Measurements from ENCODE around the gene SYT5. TPM values are rescaled to one million over a fixed set of nuclear protein-coding genes. Genes with fewer than 3 reads are reported as not detected.
"Not testable (repeated sequence)": the region's sequence is repeated elsewhere in the genome, so short reads cannot be mapped to it uniquely, and the experiment has no call there.

SYT5 gene
- total RNA-seq, 2 donors from 2014 or later, result 4.3 TPM; not detected in 1

DNA sequence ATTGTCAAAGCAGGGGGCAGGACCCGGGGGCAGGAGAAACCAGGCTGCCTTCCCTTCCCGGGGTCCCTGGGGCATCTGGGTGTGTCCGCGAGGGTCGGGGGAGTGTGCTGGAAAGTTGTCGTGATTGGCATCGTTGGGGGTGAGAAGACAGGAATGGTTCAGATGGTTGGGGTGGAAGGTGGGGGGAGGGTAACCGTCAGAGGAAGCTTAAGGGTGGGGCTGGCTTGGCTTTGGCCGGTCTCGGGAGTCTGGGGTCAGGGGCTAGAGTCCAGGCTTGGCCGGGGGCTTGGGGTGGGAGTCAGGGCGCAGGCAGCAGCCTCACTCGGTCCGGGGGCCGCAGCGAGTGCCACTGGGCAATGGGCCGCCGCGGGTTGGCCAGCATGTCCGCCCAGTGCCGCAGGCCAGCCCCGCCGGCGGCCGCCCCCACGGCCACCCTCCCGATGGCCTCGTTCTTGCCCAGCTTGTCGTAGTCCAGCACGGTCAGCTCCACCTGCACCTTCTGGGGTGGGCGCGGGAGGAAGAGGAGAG is 6.8 kb downstream of the SYT5 start:
- peaks cover 35% of the 10 kb centered on the region for H3K27me3 ChIP-seq (replicated peaks; ENCODE audit: insufficient read depth)
- DNase-seq (ENCODE audit: low spot score), result no peak
- no peaks in the 10 kb centered on the region for H3K4me1 ChIP-seq (replicated peaks)
- WGBS, result under 1% methylated on average over 32 of the region's 32 CpGs
- H3K9me3 ChIP-seq, result no peaks in the 10 kb centered on the region
- TF ChIP-seq POLR2A (IDR thresholded peaks at IDR 0.05) (no peak), POLR2AphosphoS5 (IDR thresholded peaks at IDR 0.05) (no peak)
- TF ChIP-seq, protein P1, sequence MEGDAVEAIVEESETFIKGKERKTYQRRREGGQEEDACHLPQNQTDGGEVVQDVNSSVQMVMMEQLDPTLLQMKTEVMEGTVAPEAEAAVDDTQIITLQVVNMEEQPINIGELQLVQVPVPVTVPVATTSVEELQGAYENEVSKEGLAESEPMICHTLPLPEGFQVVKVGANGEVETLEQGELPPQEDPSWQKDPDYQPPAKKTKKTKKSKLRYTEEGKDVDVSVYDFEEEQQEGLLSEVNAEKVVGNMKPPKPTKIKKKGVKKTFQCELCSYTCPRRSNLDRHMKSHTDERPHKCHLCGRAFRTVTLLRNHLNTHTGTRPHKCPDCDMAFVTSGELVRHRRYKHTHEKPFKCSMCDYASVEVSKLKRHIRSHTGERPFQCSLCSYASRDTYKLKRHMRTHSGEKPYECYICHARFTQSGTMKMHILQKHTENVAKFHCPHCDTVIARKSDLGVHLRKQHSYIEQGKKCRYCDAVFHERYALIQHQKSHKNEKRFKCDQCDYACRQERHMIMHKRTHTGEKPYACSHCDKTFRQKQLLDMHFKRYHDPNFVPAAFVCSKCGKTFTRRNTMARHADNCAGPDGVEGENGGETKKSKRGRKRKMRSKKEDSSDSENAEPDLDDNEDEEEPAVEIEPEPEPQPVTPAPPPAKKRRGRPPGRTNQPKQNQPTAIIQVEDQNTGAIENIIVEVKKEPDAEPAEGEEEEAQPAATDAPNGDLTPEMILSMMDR (IDR thresholded peaks at IDR 0.05), result no peak
- no peaks in the 10 kb centered on the region for H3K36me3 ChIP-seq
- intact Hi-C loops (cut with DNase I), result no loop called here
- H3K4me3 ChIP-seq, result peak overlapping the region; percentile 1 to 3
- H3K27ac ChIP-seq, result no peak overlapping the region

DNA sequence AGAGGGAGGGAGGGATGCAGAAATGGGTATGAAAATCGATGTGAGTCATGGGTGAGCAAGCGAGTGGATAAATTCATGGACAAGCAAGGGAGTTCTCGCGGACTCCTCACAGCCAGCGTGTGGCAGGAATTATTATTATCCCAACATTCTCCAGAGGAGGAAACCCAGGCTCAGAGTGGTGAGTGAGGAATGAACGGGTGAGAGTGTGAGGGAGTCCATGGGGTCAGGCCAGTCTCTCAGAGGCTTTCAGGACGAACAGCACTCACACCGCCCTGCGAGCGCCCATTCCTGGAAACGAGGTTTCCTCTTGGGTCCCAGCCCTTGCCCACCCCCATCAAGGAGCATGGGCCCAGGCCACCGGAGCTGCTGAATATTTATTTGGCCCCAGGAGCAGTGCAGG is 7.3 kb downstream of the SYT5 start:
- 13% methylated on average over 12 of the region's 12 CpGs for WGBS
- DNase-seq (ENCODE audit: low spot score), result no peak
- H3K27me3 ChIP-seq (replicated peaks; ENCODE audit: insufficient read depth), result peaks cover 31% of the 10 kb centered on the region
- TF ChIP-seq, protein P1 (IDR thresholded peaks at IDR 0.05), result no peak
- TF ChIP-seq POLR2A (IDR thresholded peaks at IDR 0.05) (no peak), POLR2AphosphoS5 (IDR thresholded peaks at IDR 0.05) (no peak)
- no peaks in the 10 kb centered on the region for H3K4me1 ChIP-seq (replicated peaks)
- no peaks in the 10 kb centered on the region for H3K36me3 ChIP-seq
- H3K27ac ChIP-seq, result no peak overlapping the region
- intact Hi-C loops (cut with DNase I), result no loop called here
- H3K9me3 ChIP-seq, result no peaks in the 10 kb centered on the region
- no peak overlapping the region for H3K4me3 ChIP-seq

DNA sequence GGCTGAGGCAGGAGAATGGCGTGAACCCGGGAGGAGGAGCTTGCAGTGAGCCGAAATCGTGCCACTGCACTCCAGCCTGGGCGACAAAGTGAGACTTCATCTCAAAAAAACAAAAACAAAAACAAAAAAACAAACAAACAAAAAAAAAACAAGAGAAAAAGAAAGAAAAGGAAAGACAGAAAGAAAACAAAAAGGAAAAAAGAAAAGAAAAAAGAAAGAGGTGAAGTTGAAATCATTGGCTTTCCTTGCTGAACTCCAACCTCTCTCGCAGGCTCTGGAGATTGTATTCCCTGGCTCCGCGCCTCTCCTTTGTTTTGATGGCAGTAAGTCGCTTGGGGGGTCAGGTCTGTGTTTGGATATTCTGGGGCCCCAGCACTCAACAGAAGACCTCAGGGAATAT is 7.8 kb downstream of the SYT5 start:
- H3K4me3 ChIP-seq; H3K27ac ChIP-seq; H3K9me3 ChIP-seq; H3K4me1 ChIP-seq (replicated peaks); DNase-seq (ENCODE audit: low spot score); intact Hi-C loops (cut with DNase I); H3K36me3 ChIP-seq: not testable (repeated sequence)
- 51% methylated on average over 9 of the region's 9 CpGs for WGBS
- peaks cover 29% of the 10 kb centered on the region for H3K27me3 ChIP-seq (replicated peaks; ENCODE audit: insufficient read depth)

DNA sequence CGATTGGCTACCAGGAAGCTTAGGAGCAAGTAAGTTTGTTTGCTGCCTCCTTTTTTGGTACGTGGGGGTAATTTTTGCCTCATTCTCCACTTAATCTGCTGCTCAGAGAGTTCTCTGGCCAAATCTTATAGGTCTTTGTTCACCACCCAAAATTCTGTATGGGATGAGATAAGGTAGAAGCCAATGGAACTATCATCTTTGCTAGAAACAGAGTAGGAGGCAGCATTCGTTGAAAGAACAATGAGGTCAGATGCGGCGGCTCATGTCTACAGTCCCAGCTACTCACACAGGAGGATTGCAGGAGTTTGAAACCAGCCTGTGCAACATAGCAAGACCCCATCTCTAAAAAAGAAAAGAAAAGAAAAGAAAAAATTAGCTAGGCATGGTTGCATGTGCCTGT is 8.6 kb downstream of the SYT5 start:
- intact Hi-C loops (cut with DNase I), result no loop called here
- Histone ChIP-seq H3K27ac (no peak overlapping the region), H3K27me3 (replicated peaks; ENCODE audit: insufficient read depth) (peaks cover 29% of the 10 kb centered on the region), H3K36me3 (no peaks in the 10 kb centered on the region), H3K4me1 (replicated peaks) (no peaks in the 10 kb centered on the region), H3K4me3 (no peak overlapping the region), H3K9me3 (no peaks in the 10 kb centered on the region)
- WGBS, result 79% methylated on average over 5 of the region's 5 CpGs
- DNase-seq (ENCODE audit: low spot score), result no peak
- TF ChIP-seq POLR2A (IDR thresholded peaks at IDR 0.05), result no peak
- TF ChIP-seq, protein P1 (IDR thresholded peaks at IDR 0.05), result no peak
- TF ChIP-seq POLR2AphosphoS5 (IDR thresholded peaks at IDR 0.05), result no peak

DNA sequence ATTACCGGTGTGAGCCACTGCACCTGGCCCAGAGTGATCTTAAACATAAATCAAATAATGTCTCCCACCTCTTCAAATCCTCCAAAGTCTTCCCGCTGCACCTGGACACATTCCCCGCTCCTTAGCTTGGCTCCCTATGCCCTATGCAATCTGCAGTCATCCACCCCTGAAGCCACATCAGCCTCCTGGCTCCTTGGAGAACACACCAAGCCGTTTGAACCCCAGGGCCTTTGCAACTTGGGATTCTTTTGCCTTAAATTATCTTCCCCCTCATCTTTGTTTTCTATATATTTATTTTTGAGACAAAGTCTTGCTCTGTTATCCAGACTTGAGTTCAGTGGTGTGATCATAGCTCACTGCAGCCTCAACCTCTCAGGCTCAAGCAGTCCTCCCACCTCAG is 11.0 kb downstream of the SYT5 start:
- 73% methylated on average over 4 of the region's 4 CpGs for WGBS

More for the DNA sequence above, 11.0 kb downstream of the SYT5 start:
- DNase-seq (ENCODE audit: low spot score), result no peak
- TF ChIP-seq POLR2A (IDR thresholded peaks at IDR 0.05) (no peak), POLR2AphosphoS5 (IDR thresholded peaks at IDR 0.05) (no peak)
- TF ChIP-seq, protein P1 (IDR thresholded peaks at IDR 0.05), result no peak
- H3K4me3 ChIP-seq, result no peak overlapping the region
- intact Hi-C loops (cut with DNase I), result no loop called here
- no peaks in the 10 kb centered on the region for H3K9me3 ChIP-seq
- H3K27ac ChIP-seq, result no peak overlapping the region
- H3K27me3 ChIP-seq (replicated peaks; ENCODE audit: insufficient read depth), result peaks cover 16% of the 10 kb centered on the region
- H3K36me3 ChIP-seq, result no peaks in the 10 kb centered on the region
- no peaks in the 10 kb centered on the region for H3K4me1 ChIP-seq (replicated peaks)

Data from prostate gland (tissue), 2 donors.